ENCODE measurements around the gene TTLL9.

DNA sequence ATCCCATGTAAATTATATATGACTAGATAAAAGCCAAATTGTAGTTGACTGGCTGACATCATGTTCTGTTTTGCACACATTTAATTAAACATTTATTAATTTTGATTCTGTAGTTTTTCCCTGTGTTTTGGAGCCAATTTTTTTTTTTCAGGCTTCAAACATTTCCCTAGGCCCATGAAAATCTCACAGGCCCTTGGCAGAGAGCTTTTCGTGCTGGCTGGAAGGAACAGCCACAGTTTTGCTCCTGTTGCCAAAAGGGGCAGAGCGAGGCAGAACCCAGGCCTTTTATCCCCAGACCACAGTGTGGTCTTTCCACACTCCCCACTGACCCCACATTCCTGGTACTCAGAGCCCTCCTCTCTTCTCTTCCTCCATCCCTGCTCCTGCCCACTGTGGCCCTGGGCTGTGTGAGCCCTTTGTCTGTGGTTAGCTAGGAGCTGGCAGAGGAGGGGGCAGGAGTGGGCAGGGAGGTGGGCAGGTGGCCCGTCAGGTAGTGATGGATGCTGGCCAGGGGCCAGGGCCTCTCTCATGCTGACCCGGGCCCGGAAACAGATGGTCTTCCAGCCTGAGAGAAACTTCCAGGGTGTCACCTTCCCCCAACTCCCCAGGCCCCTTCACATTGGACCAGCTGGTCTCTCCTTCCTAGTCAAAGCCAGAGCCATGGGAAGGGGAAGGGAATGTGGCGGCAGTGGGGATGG, 120.4 kb downstream of the TTLL9 start:
- TF ChIP-seq EZH2 (IDR thresholded peaks at IDR 0.05; ENCODE audit: borderline replicate concordance, insufficient read depth, low read depth, low read length, poor library complexity, severe bottlenecking): no peak
- TF ChIP-seq, protein P1, sequence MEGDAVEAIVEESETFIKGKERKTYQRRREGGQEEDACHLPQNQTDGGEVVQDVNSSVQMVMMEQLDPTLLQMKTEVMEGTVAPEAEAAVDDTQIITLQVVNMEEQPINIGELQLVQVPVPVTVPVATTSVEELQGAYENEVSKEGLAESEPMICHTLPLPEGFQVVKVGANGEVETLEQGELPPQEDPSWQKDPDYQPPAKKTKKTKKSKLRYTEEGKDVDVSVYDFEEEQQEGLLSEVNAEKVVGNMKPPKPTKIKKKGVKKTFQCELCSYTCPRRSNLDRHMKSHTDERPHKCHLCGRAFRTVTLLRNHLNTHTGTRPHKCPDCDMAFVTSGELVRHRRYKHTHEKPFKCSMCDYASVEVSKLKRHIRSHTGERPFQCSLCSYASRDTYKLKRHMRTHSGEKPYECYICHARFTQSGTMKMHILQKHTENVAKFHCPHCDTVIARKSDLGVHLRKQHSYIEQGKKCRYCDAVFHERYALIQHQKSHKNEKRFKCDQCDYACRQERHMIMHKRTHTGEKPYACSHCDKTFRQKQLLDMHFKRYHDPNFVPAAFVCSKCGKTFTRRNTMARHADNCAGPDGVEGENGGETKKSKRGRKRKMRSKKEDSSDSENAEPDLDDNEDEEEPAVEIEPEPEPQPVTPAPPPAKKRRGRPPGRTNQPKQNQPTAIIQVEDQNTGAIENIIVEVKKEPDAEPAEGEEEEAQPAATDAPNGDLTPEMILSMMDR (IDR thresholded peaks at IDR 0.05): no peak

All from B cell (primary cell).